COLO668 (cell line): ENCODE measurements around the gene SLC4A9.
"Not testable (repeated sequence)": the region's sequence is repeated elsewhere in the genome, so short reads cannot be mapped to it uniquely, and the experiment has no call there.

Experiments used
- DNase-seq: peaks from one replicate; lab custom pipeline; 2025; ENCODE audit not compliant: unreplicated experiment; lab: John Stamatoyannopoulos, UW

Gene SLC4A9

DNA sequence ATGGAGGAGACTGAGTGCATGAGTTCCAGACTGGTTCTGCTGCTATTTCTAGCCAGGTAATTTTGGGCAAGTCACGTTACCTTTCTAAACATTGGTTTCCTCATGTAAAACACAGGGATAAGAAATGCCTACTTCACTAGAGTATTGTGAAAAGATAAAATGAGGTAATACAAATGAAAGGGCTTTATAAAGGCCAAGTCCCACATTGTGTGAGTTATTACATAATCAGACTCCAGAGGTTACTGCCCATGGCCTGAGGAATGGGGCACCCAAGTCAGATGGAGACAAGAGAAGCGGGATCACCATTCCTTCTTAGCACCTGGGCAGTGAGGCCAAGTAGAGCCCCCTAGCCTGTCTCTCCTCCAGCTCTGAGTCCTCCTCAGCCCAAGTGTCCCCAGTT lies 21.1 kb upstream of the SLC4A9 start:
- DNase-seq: no peak

DNA sequence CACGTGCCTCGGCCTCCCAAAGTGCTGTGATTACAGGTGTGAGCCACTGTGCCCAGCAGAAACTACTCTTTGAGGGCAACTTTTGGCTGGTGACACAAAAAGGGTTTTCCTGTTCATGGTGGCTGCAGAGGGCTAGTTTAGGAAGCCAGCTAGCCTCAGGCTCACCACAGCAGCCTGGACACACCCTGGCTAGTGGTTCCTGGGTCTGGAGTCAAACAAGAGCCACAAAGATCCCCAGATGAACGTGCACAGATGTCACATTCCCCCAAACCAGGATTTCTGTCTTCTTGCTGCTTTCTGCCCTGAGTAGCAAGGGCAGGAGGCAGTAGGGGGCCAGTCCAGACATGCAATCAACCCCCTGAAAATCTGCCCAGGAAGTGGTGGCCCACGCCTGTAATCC lies 20.4 kb upstream of the SLC4A9 start:
- DNase-seq: no peak

DNA sequence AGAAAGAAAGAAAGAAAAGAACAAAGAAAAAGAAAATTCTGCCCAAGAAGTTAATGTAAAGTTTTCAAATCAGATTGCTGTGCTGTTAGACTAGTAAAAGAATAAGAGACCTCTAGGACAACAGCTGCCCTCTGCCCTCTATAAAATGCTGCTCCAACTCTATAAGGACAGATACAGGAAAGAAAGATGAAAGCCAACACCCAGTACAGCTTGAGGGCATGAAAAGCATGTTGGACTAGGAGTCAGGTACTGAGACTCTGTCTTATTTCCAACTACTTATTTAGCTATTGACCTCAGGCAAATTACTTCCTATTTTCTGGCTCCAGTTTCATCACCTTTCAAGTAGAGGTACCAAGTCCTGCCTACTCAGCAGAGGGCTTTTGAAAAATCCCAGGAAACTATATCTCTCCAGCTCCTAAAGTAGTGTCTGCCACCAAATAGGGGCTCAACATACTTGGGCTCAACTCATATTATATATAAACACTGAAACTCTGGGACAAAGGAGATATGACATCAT lies 19.3 kb upstream of the SLC4A9 start:
- no peak for DNase-seq

DNA sequence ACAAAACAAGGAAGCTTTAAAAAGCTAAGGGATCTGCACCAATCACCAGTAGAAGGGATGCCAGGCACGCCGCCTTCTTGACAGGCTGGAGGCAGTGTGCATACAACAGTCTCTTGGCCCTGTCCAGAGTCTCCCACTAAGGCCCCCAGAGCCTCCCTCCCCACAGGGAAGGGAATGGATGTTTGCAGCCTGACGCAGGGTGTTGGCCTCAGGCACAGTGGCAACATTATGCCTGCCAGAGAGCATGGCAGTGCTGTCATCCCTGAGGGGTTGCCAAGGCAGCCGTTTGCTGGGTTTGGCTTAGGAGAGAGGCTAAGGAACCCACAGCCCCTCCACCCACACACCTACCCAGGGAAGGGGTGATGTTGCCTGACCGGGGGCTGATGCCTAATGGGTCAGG lies 18.4 kb upstream of the SLC4A9 start:
- DNase-seq: no peak

DNA sequence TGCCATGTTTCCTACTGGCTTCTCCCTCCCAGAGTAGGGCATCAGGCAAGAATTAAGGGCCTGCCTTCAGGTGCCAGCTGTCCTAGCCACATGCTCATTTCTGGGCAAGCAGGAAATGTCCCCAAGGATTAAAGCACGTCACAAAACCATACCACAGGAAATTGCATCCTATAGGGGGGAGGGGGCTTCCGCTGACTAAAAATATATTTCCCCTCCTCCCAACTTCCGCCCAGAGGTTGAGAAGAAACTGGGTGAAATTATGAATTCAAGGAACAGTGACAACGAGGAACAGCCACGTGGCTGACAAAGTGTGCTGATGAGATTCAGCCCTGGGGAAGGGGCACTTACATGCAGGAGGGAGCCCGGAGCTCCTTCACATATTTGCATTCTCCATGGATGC lies 17.7 kb upstream of the SLC4A9 start:
- no peak for DNase-seq

DNA sequence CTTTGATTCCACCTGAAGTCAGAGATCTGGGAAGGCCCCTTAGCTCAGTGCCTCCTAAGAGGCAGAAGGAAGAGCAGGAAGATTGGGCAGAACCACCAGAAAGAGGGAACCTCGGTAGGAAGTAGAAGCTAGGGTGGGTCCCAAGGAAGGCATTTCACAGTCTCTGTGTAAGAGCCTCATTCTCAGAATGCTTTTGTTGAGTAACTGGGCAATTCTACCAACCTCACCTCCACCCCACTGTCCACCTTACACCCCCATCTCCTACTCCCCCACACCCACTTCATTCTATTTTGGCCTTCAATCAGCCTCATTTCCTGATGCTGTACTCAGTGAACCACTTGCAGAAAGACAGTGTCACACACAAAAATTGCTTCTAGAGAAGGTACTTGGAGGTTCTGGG lies 17.1 kb upstream of the SLC4A9 start:
- no peak for DNase-seq

DNA sequence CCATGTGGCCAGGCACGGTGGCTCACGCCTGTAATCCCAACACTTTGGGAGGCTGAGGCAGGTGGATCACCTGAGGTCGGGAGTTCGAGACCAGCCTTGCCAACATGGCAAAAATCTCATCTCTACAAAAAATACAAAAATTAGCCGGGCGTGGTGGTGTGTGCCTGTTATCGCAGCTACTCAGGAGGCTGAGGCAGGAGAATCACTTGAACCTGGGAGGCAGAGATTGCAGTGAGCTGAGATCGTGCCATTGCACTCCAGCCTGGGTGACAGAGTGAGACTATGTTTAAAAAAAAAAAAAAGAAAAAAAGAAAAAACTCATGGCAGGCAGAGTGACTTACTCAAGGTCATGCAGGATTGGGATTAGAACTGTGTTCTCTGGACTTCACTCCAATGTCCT lies 16.1 kb upstream of the SLC4A9 start:
- not testable (repeated sequence) for DNase-seq

DNA sequence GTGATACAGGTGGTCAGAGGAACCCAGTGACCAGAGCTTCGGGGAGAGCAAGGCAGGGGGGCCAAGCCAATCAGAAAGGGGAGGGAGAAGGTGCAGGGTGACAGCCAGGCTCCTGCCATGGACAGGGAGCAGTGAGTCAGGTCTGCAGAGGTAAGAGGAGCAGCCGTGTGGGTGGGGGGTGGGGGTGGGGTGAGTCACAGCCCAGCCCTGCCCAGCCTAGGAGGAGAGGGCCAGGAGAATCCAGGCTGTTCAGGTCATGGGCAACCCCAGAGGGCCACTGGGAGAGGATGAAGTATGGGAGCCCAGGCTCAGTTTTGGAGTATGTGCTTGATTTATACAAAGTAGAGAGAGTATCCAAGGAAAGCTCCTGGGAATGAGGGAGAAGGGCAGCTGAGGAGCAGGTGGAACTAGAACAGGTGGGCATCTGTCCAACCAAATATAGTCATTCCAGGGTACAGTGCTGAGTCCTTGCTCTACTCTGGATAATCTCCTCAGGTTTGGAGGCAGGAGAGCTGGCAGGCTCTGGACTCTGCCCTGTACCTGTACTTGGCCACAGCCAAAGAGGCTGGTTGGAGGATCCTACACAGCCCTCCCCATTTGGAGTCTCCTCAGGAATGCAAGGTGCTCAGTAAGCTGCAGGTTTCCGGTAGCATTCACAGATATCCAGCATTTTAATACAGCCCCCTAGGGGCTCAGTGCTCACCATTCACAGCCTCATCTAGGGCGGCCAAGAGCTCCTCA lies 15.1 kb upstream of the SLC4A9 start:
- DNase-seq: no peak

DNA sequence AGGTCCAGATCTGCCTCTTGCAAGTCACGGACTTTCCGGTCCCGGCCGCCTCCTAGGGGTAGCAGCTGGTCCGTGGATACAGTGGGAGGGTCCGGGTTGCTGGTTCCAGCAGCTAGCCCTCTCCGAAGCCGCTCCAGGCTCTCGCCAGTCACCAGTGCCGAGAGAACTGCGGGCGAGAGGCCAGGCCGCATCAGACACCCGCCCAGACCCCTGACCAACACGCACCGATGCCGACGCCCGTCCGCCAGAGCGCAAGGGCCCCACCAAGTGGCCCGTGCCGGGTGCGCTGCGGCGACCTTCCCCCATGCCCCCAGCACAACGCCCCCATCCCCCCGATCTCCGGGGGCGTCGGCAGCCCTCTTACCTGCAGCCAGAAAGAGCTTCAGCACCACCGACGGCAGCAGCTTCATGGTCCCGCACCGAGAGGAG lies 14.1 kb upstream of the SLC4A9 start:
- peak; percentile 48 for DNase-seq

DNA sequence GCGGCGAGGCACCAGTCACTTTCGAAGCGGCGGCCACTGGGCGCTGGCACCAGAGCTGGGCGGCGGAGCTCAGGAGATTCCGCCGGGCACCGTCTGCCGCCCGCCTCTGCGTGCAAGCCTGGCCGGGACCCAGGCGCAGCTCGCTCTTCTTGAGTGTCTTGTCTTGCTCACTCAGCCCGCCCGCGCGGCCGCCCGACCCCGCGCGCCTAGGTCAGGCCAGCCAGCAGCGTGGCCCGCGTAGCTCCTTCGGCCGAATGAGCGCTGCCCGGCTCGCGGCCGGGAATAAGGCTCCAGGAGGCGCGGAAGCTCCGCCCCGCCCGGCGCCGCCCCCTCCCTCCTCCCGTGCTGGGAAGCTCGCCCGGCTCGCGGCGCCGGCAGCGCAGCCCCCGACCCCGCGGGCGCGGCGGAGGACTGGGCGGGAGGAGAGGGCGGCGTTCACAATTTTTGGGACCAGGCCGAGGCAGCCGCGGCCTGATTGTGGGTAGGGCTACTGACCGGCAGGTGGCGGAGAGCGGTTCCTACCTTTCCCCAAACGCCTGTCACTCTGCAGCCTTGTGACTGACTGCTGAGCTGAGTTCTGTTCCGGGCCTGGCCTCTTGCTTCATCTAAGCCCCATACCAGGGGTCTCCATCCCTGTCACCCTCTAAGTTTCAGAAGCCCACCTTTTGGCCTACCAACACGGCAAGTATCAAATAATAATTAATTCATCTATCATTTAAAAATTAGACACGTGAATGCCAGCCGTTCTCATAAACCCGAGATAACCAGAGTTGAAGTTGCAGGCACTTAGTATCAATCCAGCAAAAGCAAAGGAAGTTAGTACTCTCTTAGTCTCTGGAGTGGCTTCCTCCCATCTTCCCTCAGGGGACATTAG lies 13.4 kb upstream of the SLC4A9 start, which contains the start of gene HBEGF:
TSS of gene HBEGF (minus strand) at position 256 of the 874 bp plus-strand sequence. CDS start 275 bp downstream, outside the sequence.
- peak; percentile 70 for DNase-seq

DNA sequence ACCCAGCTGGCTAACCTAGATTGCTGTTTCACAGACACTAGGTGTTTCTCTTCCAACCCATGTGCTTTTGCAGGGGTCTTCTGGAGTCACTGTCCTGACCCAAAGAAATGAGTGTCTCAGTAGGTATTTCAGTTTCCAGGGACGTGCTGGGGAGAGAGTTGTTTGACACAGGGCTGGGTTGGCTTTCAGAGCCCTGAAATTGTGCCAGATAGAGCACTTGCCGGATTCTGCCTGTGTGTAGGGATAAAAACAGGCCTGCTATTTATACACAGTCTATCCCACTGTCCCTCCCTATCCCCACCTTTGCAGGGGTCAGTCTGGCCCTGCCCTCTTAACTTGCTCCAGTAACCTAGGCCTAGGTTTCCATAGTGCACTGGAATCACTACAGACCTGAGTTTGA lies 12.6 kb upstream of the SLC4A9 start:
- DNase-seq: no peak

DNA sequence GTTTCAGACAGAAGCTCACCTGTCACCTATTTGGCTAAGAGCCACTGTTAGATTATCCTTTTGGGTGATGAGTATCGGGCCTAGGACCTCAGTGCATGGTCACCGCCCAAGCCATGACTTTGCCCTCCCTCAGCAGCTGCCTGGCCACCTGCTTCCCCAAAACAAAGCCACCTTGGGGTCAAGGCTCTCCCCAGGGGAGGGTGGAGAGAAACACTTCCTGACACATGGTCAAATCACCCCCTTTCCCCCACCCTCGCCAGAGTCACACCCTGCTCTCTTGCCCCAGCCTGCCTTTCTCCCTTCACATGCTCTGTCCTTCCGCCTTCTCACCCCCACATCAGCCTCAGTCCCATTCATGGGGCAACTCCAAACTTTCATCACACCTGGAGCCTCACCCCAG lies 11.9 kb upstream of the SLC4A9 start:
- DNase-seq: peak; percentile 5

DNA sequence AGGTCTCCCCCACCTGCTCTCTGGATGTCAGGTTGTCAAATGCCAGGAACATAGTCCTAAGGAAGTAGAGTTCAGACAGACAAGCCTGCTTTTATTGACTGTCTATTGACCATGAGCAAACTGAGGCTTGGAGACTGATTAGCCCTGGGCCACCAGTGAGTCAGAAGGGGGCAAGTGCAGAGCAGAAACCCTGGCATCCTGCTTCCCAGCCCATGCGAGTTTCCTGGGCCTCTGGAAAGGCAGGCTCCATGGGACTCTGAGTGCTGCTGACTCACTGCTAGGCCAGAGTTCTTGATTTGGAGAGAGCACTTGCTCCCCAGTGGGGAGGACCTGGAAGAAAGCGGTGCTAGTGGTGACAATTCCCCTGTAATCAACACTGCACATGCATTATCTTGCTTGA lies 10.8 kb upstream of the SLC4A9 start:
- DNase-seq: no peak

DNA sequence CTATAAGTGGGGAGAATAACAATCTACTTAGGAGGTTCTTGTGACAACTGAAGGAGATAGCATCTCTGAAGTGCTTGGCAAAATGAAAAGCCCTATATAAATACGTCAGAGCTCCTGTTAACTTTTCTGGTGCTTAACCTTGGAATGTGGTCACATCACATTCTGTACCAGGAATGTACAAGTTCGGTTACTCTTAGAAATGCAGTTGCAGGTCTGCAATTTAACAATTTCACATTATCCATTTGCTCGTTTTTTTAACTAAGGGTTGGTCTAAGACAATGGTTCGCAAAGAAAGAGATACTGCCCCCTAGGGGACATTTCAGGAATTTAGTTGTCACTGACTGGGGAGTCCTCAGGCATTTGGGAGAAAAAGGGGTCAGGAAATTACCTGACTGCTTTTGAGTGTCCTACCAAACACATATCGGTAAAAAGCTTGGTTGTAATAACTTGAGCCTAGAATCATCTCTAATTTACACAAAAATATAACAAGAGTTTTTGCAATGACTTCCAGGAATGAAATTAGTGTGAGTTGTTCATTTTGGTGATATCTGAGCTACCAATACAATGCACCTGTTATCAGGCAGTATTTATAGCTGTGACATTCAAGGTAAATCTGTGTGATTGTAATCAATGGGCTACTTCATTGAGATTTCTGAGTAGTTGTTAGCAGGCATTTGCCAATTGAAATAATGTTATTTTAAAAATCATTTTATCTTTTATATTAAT lies 8.2 kb upstream of the SLC4A9 start:
- DNase-seq: peak; percentile 20

DNA sequence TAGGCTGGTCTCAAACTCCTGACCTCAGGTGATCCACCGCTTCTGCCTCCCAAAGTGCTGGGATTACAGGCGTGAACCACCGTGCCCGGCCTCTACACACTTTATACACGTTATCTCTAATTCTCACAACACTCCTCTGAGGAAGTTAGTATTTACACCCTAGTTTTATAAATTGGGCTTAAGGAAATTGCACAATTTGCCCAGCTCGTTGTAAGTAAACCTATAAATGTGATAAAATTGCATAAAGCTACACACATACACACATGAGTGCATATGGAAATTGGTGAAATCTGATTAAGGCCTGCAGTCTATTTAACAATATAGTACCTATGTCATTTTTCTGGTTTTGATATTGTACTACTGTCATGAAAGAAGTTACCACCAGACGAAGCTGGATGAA lies 4.4 kb upstream of the SLC4A9 start:
- DNase-seq: no peak

DNA sequence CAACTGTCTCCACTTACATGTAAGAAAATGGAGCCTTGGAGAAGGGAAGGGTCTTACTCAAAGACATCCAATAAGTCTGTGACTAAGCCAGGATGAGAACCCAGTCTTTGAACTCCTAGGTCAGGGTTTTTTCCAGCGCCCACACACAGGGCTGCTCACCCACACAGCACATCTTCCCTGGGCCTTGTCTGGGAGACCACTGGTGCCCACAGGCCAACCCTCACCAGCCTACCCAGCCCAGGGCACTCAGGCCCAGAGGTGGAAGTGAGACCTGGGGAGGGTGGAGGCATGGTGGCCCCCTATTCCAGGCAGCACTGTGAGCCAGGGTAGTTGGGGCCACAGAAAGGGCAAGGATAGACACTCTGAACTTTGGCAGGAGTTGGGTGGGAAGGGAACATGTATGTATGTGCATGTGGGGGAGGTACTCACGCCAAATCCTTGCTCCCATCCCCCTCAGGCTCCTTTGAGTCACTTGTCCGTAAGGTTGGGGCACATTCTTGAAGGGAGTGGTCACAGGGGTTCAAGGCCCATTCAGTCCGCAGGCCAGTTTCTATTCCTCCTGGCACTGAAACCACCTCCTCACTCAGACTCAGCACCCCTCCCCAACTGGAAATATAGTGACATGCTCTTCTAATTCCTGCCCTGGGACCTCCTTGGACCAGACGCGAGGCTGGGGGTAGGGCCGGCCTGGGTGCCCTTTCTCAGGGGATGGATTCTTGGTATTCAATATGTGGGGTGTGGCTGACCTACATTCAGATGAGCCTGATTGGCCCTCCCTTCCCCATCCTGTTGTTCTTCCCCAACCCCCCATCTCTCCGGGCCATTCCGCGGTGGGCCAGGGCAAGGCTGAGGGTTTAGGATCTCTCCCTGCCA lies 2.9 kb upstream of the SLC4A9 start:
- DNase-seq: no peak

DNA sequence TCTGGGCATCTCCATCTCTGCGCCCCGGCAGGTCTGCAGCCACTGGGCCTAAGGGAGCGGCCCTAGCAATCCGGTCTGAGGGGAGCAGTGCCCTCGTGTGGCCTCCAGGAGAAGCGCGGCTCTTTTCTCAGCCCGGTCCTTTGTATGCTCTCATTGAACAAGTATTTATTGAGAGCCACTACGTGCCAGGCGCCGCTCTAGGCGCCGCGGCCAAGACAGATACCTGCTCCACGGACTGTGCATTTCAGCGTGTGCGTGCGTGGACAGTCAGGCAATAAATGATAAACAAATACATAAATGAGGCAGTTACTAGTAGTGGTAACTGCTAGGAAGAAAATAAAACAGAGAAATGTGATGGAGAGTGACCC lies 2.3 kb upstream of the SLC4A9 start:
- peak; percentile 67 for DNase-seq

DNA sequence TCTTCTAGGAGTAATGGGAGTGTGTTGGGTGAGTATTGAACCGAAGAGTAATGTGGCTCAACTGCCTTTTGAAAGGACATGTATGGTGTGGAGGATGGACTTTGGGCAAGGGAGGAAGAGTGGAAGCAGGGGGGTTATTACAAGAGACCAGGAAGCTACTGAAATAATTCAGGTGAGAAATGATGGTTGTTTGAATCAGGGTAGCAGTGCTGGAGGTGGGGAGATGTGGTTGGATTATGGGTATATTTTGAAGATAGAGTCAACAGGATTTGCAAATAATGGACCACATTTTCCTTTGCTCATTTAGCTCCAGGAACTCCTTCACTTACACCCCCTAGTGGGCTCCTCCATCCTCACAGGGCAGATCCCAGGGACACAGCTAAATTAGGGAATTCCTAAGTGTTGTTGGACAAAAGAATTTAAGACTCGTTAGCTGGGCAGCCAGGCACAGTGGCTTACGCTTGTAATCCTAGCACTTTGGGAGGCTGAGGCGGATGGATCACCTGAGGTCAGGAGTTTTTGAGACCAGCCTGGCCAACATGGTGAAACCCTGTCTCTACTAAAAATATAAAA lies 1.2 kb upstream of the SLC4A9 start:
- DNase-seq: no peak

DNA sequence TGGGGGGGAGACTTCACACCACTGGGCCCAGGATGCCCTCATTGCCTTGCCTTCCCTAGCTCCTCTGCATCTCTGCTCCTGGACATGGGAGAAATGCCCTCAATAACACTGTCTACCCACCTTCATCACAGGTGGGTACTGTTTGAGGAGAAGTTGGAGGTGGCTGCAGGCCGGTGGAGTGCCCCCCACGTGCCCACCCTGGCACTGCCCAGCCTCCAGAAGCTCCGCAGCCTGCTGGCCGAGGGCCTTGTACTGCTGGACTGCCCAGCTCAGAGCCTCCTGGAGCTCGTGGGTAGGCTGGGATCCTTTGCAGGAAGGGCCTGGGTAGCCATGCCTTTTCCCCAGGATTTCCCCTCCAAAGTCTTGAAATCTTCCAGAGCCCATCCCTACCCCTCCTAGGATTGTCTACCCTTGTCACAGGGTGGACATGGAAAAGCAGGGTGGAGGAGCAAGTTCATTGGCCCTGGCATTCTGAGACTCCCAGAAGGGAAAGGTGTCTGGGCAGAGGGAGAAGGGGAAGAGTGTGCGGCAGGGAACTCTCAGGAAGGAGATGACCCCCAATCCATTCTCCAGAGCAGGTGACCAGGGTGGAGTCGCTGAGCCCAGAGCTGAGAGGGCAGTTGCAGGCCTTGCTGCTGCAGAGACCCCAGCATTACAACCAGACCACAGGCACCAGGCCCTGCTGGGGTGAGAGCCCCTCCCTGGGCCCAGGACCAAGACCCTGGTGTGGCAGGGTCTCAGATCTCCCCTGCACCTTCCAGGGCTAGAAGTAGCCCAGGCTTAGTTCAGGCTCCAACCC lies 886 bp downstream of the SLC4A9 start:
- no peak for DNase-seq
